ENCODE measurements around the gene HERPUD2.

Gene HERPUD2, protein sequence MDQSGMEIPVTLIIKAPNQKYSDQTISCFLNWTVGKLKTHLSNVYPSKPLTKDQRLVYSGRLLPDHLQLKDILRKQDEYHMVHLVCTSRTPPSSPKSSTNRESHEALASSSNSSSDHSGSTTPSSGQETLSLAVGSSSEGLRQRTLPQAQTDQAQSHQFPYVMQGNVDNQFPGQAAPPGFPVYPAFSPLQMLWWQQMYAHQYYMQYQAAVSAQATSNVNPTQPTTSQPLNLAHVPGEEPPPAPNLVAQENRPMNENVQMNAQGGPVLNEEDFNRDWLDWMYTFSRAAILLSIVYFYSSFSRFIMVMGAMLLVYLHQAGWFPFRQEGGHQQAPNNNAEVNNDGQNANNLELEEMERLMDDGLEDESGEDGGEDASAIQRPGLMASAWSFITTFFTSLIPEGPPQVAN

DNA sequence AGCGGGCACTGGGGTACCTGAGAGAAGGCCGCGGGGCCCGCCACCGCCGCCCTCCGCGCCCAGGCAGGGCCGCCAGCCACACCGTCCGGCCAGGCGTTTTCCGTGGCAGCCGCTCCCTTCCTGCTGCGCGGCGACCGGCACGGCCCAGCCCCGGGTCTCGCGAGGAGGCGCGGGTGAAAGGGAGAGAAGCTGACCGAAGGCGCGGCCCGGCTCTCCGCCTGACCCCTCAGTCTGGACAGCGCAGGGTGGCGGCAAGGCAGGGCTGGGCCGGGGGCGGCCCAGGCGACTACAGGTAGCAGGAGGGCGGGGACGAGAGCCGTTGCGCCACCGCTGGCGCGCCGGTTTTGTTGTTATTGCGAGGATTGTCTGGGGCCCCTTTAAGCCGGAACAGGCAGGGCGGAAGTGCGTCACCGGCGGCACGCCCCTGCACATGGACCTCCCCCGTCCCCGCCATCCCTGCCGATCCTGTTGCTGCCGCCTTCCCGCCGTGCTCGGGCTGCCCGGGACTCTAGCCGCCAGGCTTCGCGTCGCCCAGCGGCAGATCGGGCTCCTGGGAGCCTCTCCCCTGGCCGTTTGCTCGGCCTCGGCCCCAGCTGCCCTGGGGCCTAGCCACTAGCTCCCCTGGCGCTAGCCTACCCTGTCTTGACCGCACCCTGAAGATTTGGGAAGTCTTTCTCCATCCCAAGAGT is at the start of gene HERPUD2:
Gene HERPUD2, minus strand, starts transcription at position 352 of the 689 bp plus-strand sequence. CDS start 805 bp downstream, outside the sequence.
- H3K4me3 ChIP-seq (ENCODE audit: low read depth, low read length): peak within 1 kb of the TSS; percentile 89
- DNase-seq (ENCODE audit: low read depth): peak; percentile 66
- TF ChIP-seq, protein P1, sequence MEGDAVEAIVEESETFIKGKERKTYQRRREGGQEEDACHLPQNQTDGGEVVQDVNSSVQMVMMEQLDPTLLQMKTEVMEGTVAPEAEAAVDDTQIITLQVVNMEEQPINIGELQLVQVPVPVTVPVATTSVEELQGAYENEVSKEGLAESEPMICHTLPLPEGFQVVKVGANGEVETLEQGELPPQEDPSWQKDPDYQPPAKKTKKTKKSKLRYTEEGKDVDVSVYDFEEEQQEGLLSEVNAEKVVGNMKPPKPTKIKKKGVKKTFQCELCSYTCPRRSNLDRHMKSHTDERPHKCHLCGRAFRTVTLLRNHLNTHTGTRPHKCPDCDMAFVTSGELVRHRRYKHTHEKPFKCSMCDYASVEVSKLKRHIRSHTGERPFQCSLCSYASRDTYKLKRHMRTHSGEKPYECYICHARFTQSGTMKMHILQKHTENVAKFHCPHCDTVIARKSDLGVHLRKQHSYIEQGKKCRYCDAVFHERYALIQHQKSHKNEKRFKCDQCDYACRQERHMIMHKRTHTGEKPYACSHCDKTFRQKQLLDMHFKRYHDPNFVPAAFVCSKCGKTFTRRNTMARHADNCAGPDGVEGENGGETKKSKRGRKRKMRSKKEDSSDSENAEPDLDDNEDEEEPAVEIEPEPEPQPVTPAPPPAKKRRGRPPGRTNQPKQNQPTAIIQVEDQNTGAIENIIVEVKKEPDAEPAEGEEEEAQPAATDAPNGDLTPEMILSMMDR (IDR thresholded peaks at IDR 0.05; ENCODE audit: low read depth, low read length, missing control alignments): no peak
- in situ Hi-C loops (cut with HindIII; ENCODE audit: low sequenced_read_pairs): no loop called here

DNA sequence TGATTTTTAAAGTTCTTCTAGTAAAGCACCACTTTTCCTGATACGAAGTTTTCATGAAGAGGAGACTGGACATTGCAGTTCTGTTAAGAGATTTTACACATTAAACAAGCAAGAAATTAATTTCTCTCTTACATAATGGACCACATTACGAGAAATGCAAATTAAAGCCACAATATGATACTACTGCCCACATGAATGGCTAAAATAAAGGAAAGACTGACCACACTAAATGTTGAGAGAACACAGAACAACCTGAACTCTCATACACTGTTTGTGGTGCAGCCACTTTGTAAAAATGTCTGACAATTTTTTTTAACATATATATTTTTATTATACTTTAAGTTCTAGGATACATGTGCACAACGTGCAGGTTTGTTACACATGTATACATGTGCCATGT is 44.0 kb upstream of the HERPUD2 start:
- in situ Hi-C loops (cut with HindIII; ENCODE audit: low sequenced_read_pairs): no loop called here
- DNase-seq (ENCODE audit: low read depth): no peak
- TF ChIP-seq, protein P1 (IDR thresholded peaks at IDR 0.05; ENCODE audit: low read depth, low read length, missing control alignments): no peak
- H3K4me3 ChIP-seq (ENCODE audit: low read depth, low read length): no peak overlapping the region

DNA sequence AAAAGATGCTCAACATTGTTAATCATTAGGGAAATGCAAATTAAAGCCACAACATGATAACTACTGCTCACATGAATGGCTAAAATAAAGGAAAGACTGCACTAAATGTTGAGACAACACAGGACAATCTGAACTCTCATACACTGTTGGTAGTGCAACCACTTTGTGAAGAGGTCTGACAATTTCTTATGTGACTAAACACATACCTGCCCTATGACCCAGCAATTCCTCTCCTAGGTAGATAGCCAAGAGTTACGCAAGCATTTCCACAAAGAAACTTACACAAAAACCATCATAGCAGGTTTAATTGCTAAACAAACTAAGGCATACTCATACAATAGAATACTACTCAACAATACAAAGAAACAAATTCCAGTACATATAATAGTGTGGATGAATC is 41.8 kb upstream of the HERPUD2 start:
- TF ChIP-seq, protein P1 (IDR thresholded peaks at IDR 0.05; ENCODE audit: low read depth, low read length, missing control alignments): no peak
- in situ Hi-C loops (cut with HindIII; ENCODE audit: low sequenced_read_pairs): no loop called here
- H3K4me3 ChIP-seq (ENCODE audit: low read depth, low read length): no peak overlapping the region
- no peak for DNase-seq (ENCODE audit: low read depth)

DNA sequence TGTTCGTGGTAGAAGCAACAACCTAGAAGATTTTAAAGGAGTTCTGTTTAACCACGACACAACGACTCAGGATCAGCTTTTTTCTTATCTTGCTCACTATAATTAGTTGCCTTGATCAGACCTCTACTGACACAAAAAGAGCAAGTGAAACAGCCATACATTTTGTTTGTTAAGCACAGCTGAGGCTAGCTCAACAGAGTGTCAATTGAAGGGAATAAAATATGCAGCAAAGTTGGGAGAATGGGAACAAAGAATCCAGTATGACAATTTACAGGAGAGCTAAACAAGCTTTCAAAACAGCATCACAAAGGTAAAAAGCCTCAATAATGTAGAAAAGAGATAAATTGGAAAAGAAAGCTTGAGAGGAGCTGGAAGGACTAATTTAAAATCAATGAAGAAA is 40.5 kb upstream of the HERPUD2 start:
- in situ Hi-C loops (cut with HindIII; ENCODE audit: low sequenced_read_pairs): no loop called here
- TF ChIP-seq, protein P1 (IDR thresholded peaks at IDR 0.05; ENCODE audit: low read depth, low read length, missing control alignments): no peak
- no peak for DNase-seq (ENCODE audit: low read depth)
- H3K4me3 ChIP-seq (ENCODE audit: low read depth, low read length): no peak overlapping the region

DNA sequence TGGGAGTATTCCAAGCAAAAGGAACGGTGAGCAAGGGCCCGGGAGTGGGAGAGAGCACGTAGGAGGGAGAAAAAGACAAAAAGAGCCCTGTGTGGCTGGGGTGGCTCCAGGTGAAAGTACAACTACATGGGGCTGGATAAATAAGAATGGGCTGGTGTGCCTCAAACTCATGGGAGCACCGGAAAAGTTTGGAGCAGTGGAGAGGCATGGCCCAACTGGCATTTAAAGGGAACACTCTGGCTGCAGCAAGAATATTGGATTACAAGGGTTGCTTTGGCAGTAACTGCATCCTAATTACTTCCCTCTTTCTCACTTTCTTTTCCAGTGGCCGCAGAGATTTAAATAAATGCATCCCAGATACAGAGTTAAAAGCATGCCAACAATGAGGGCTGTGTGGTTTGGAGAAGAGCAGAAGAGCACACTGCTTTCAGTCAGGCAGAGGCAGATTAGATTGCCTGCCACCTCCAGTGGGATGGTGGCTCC is 39.1 kb upstream of the HERPUD2 start:
- no peak overlapping the region for H3K4me3 ChIP-seq (ENCODE audit: low read depth, low read length)
- TF ChIP-seq, protein P1 (IDR thresholded peaks at IDR 0.05; ENCODE audit: low read depth, low read length, missing control alignments): no peak
- in situ Hi-C loops (cut with HindIII; ENCODE audit: low sequenced_read_pairs): no loop called here
- no peak for DNase-seq (ENCODE audit: low read depth)

DNA sequence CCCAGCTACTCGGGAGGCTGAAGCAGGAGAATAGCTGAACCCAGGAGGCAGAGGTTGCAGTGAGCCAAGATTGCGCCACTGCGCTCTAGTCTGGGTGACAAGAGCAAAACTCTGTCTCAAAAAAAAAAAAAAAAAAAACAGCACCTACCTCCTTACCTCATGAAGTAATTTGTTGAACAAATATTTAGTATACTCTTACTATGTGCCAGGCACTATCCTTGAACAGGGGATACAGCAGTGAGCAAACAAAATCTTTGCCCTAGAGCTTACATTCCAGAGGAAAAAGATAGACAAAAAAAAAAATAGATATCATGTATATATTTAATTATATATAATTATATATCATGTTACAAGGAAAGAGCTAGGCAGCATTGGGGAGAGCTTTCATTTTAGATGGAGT is 36.4 kb upstream of the HERPUD2 start:
- TF ChIP-seq, protein P1 (IDR thresholded peaks at IDR 0.05; ENCODE audit: low read depth, low read length, missing control alignments): no peak
- in situ Hi-C loops (cut with HindIII; ENCODE audit: low sequenced_read_pairs): no loop called here
- no peak overlapping the region for H3K4me3 ChIP-seq (ENCODE audit: low read depth, low read length)
- no peak for DNase-seq (ENCODE audit: low read depth)
